ENCODE results near the gene INSL3. TPM values are rescaled to one million over a fixed set of nuclear protein-coding genes. Genes with fewer than 3 reads are reported as not detected.

The INSL3 gene
- total RNA-seq, 4 donors from 2014 or later: not detected

- TF ChIP-seq CTCF (IDR thresholded peaks at IDR 0.05; ENCODE audit: low read depth): no peak
Measured at GRCh38 chr19:17855280-17856152, 34.2 kb upstream of the INSL3 start.

- TF ChIP-seq CTCF (IDR thresholded peaks at IDR 0.05; ENCODE audit: low read depth): no peak
Measured at GRCh38 chr19:17854061-17854460, 32.7 kb upstream of the INSL3 start.

- TF ChIP-seq CTCF (IDR thresholded peaks at IDR 0.05; ENCODE audit: low read depth): no peak
Measured at GRCh38 chr19:17848595-17849292, 27.4 kb upstream of the INSL3 start.

- TF ChIP-seq CTCF (IDR thresholded peaks at IDR 0.05; ENCODE audit: low read depth): no peak
Measured at GRCh38 chr19:17847538-17848366, 26.4 kb upstream of the INSL3 start, which contains the start of gene JAK3. TSS of gene JAK3 (minus strand) at chr19:17847982. CDS start at chr19:17844417, 3,565 bp downstream.

- TF ChIP-seq CTCF (IDR thresholded peaks at IDR 0.05; ENCODE audit: low read depth): no peak
Measured at GRCh38 chr19:17846146-17846545, 24.8 kb upstream of the INSL3 start.

- no peak for TF ChIP-seq CTCF (IDR thresholded peaks at IDR 0.05; ENCODE audit: low read depth)
Measured at GRCh38 chr19:17843908-17844490, 22.7 kb upstream of the INSL3 start.
